Fibroblast of skin of abdomen (primary cell): ENCODE data around the gene GOLGA6L24. TPM values are rescaled to one million over a fixed set of nuclear protein-coding genes. Genes with fewer than 3 reads are reported as not detected.
"Not testable (repeated sequence)": the region's sequence is repeated elsewhere in the genome, so short reads cannot be mapped to it uniquely, and the experiment has no call there.

ENCODE experiments used
- DNase-seq: peaks from one replicate; pipeline ENCODE4 v3.0.0-alpha.2; 2013
- polyA plus RNA-seq, 2 experiments: library from polyadenylated mRNA; unstranded; fragments of 120-200 nt; gene quantifications; one replicate each; pipeline ENCODE4 v1.2.1, GENCODE V29; 2013; ENCODE audit not compliant: insufficient read length in 2 of 2

Gene GOLGA6L24
- not detected for polyA plus RNA-seq (2013, experiment 1 of 2; ENCODE audit: insufficient read length)
- not detected for polyA plus RNA-seq (2013, experiment 2 of 2; ENCODE audit: insufficient read length)

GRCh38 chr15:28357984-28358383 lies at the start of gene GOLGA6L24:
Gene GOLGA6L24, minus strand, starts transcription at chr15:28358084. Its CDS starts 61 bp downstream, at chr15:28358023.
- not testable (repeated sequence) for DNase-seq

GRCh38 chr15:28402774-28403435 lies 45.0 kb upstream of the GOLGA6L24 start:
- DNase-seq, result not testable (repeated sequence)

- DNase-seq, result not testable (repeated sequence)
Measured at GRCh38 chr15:28396022-28396421, 38.1 kb upstream of the GOLGA6L24 start.

GRCh38 chr15:28380053-28380452 lies 22.2 kb upstream of the GOLGA6L24 start:
- not testable (repeated sequence) for DNase-seq

GRCh38 chr15:28378364-28378763 lies 20.5 kb upstream of the GOLGA6L24 start, which contains the start of gene GOLGA8F:
Gene GOLGA8F, plus strand, starts transcription at chr15:28378664. Its CDS starts 98 bp downstream, at chr15:28378762.
- not testable (repeated sequence) for DNase-seq

GRCh38 chr15:28365502-28365901 lies 7.6 kb upstream of the GOLGA6L24 start:
- not testable (repeated sequence) for DNase-seq

GRCh38 chr15:28322129-28322588 lies 35.7 kb downstream of the GOLGA6L24 start, which contains the start of gene HERC2:
Gene HERC2, minus strand, starts transcription at chr15:28322179. Its CDS starts 746 bp downstream, at chr15:28321433.
- not testable (repeated sequence) for DNase-seq

- not testable (repeated sequence) for DNase-seq
Measured at GRCh38 chr15:28321358-28322078, 36.4 kb downstream of the GOLGA6L24 start.

- DNase-seq, result not testable (repeated sequence)
Measured at GRCh38 chr15:28319725-28320124, 38.2 kb downstream of the GOLGA6L24 start.

GRCh38 chr15:28318828-28319227 lies 39.1 kb downstream of the GOLGA6L24 start:
- DNase-seq, result not testable (repeated sequence)

- DNase-seq, result not testable (repeated sequence)
Measured at GRCh38 chr15:28318122-28318521, 39.8 kb downstream of the GOLGA6L24 start.

- not testable (repeated sequence) for DNase-seq
Measured at GRCh38 chr15:28316958-28317357, 40.9 kb downstream of the GOLGA6L24 start.

- not testable (repeated sequence) for DNase-seq
Measured at GRCh38 chr15:28310454-28310853, 47.4 kb downstream of the GOLGA6L24 start.

GRCh38 chr15:28308718-28309117 lies 49.2 kb downstream of the GOLGA6L24 start:
- DNase-seq, result not testable (repeated sequence)
